HepG2 (cell line): ENCODE measurements around the gene CDK6. TPM values are rescaled to one million over a fixed set of nuclear protein-coding genes. Genes with fewer than 3 reads are reported as not detected.

ENCODE experiments used
- ATAC-seq: fragments of 200-7000 bp; cut with Tn5 transposase; 3 replicates; pipeline ENCODE4 v1.9.1; 2020; ENCODE audit warnings: mild to moderate bottlenecking, moderate library complexity
- BruUV-seq: library from RNA; stranded (reverse); fragments of 400-500 nt; replicated peaks from 2 replicates; lab custom pipeline; 2021; lab: Mats Ljungman, UMichigan
- CTCF ChIA-PET: fragments of 300-600 bp; formaldehyde crosslinking; extraction: SDS; loops from one replicate; lab custom pipeline; 2021; ENCODE audit warnings: low total read pairs, inconsistent platforms, low intra/inter-chr PET ratio; lab: Yijun Ruan, JAX
- POLR2A ChIA-PET: fragments of 350-600 bp; sonication (Branson Sonifier 250); formaldehyde crosslinking; loops from one replicate; lab custom pipeline; 2020; ENCODE audit warnings: antibody characterized with exemption, inconsistent platforms; lab: Yijun Ruan, JAX
- DNase-seq: peaks from one replicate; pipeline ENCODE4 v3.0.0-alpha.2; 2015; ENCODE audit warnings: low spot score
- FAIRE-seq: peaks from 3 replicates; lab custom pipeline; 2011; peaks lifted over from hg19 to GRCh38; lab: Jason Lieb, UNC
- H2AFZ ChIP-seq: one replicate; pipeline ENCODE4 v1.6.1; 2011; ENCODE audit warnings: low read length, inconsistent platforms
- H3K27ac ChIP-seq: fragments of 300-600 bp; 3 replicates; pipeline ENCODE4 v1.8.0; 2011; ENCODE audit warnings: mixed run types, mild to moderate bottlenecking, mixed read lengths, low read length, inconsistent platforms; ENCODE audit not compliant: insufficient read depth; ENCODE audit errors: extremely low read length
- H3K27me3 ChIP-seq, 2 experiments: fragments of 200-600 bp in 1 of 2; 2 replicates in 1 of 2; 3 replicates in 1 of 2; pipeline versions ENCODE4 v1.6.0 to v1.8.0; 2011; ENCODE audit warnings: low read length in 2 of 2, mild to moderate bottlenecking in 2 of 2, moderate library complexity in 2 of 2, inconsistent platforms in 1 of 2; ENCODE audit not compliant: insufficient read depth in 2 of 2, control insufficient read depth in 1 of 2
- H3K36me3 ChIP-seq, 2 experiments: fragments of 200-600 bp in 1 of 2; replicated peaks in 1 of 2; 2 replicates in 1 of 2; 3 replicates in 1 of 2; pipeline versions ENCODE4 v1.5.1 to v1.8.0; 2011; ENCODE audit warnings: low read length in 2 of 2, inconsistent platforms in 1 of 2; ENCODE audit not compliant: insufficient read depth in 2 of 2, control insufficient read depth in 1 of 2
- H3K4me1 ChIP-seq: 2 replicates; pipeline ENCODE4 v1.5.1; 2012; ENCODE audit warnings: low read length, inconsistent platforms; ENCODE audit not compliant: insufficient read depth
- H3K4me2 ChIP-seq: 2 replicates; pipeline ENCODE4 v1.6.0; 2011; ENCODE audit warnings: low read depth, low read length, inconsistent platforms
- H3K4me3 ChIP-seq, 3 experiments: fragments of 200-600 bp in 1 of 3; sonication (generic), shearing (Covaris generic) in 1 of 3; replicated peaks in 1 of 3; 2 replicates each; pipeline ENCODE4 v1.5.1; 2011 to 2016; ENCODE audit warnings: low read length in 3 of 3, inconsistent platforms in 2 of 3, low read depth in 2 of 3, mild to moderate bottlenecking in 2 of 3, control low read depth in 1 of 3, mixed read lengths in 1 of 3; ENCODE audit not compliant: insufficient read depth in 1 of 3
- H3K79me2 ChIP-seq: one replicate; pipeline ENCODE4 v1.6.1; 2011; ENCODE audit warnings: low read length, inconsistent platforms; ENCODE audit not compliant: insufficient read depth
- H3K9ac ChIP-seq: 2 replicates; pipeline ENCODE4 v1.6.0; 2011; ENCODE audit warnings: mild to moderate bottlenecking, low read depth, low read length, inconsistent platforms; ENCODE audit not compliant: insufficient read depth
- H3K9me3 ChIP-seq: 2 replicates; pipeline ENCODE4 v1.5.1; 2012; ENCODE audit warnings: mild to moderate bottlenecking, low read length
- H4K20me1 ChIP-seq: 2 replicates; pipeline ENCODE4 v1.6.0; 2011; ENCODE audit warnings: inconsistent platforms, mild to moderate bottlenecking, low read length, moderate library complexity; ENCODE audit not compliant: insufficient read depth
- CEBPB ChIP-seq: IDR thresholded peaks from 2 replicates; pipeline ENCODE4 v1.6.1; 2011; ENCODE audit warnings: low read depth, low read length, improper control_type of control experiment, borderline replicate concordance
- CEBPG ChIP-seq: IDR thresholded peaks from 2 replicates; pipeline ENCODE4 v1.6.1; 2016
- GATAD2A ChIP-seq: IDR thresholded peaks from 2 replicates; pipeline ENCODE4 v1.6.1; 2016
- SAP130 ChIP-seq: IDR thresholded peaks from 2 replicates; pipeline ENCODE4 v1.6.1; 2016; ENCODE audit warnings: low read depth
- ZNF33B ChIP-seq: sonication (generic); formaldehyde crosslinking; IDR thresholded peaks from 2 replicates; pipeline ENCODE4 v1.5.1; 2020; ENCODE audit warnings: mild to moderate bottlenecking, missing genetic modification reagents
- ZNF652 ChIP-seq: IDR thresholded peaks from 2 replicates; pipeline ENCODE4 v1.6.1; 2016; ENCODE audit warnings: low read depth, borderline replicate concordance
- in situ Hi-C: cut with HindIII; loops from 2 replicates; pipeline ENCODE4 v1.10.0; 2017; ENCODE audit warnings: low pct_unique_long_range_greater_than_20kb; ENCODE audit not compliant: extremely low pct_ligation_motif_present
- intact Hi-C: fragments of 100-400 bp; cut with micrococcal nuclease; formaldehyde crosslinking; loops from one replicate; pipeline ENCODE4 v1.10.0; 2022; ENCODE audit not compliant: unreplicated experiment
- polyA plus RNA-seq, 8 experiments: library from polyadenylated mRNA; depleted of rRNA in 3 of 8; stranded (reverse) in 7 of 8; unstranded in 1 of 8; fragments of >200 nt; fragmentation: Illumina TruSeq in 4 of 8; extraction: Trizol in 4 of 8; gene quantifications; 2 replicates each; pipeline versions ENCODE4 v1.2.1 to v1.2.3, GENCODE V29; 2011 to 2016; ENCODE audit warnings: low read depth in 4 of 8, missing spikeins in 1 of 8, mixed read lengths in 1 of 8; ENCODE audit not compliant: insufficient read depth in 1 of 8
- total RNA-seq, 5 experiments: library from RNA; depleted of rRNA; stranded (reverse); fragments of >200 nt; fragmentation: Illumina TruSeq; extraction: Trizol; gene quantifications; 2 replicates each; pipeline ENCODE4 v1.2.3, GENCODE V29; 2016; ENCODE audit warnings: low read depth in 1 of 5
- TF ChIP-seq, protein P1 (sequence below), 2 experiments: fragments of 450-650 bp in 1 of 2; sonication (generic) in 1 of 2; formaldehyde crosslinking; IDR thresholded peaks; 2 replicates each; pipeline versions ENCODE4 v1.5.0 to v1.8.0; 2020 to 2022; ENCODE audit warnings: mild to moderate bottlenecking in 1 of 2, missing genetic modification reagents in 1 of 2
- TF ChIP-seq, protein P2 (sequence below): IDR thresholded peaks from 2 replicates; pipeline ENCODE4 v1.6.1; 2012; ENCODE audit warnings: low read depth, low read length, improper control_type of control experiment

Gene CDK6
- total and polyA plus RNA-seq, 2 of the 13 experiments (the other 11 are each of a cell fraction or from before 2014, with no cell fraction given), result 34.6 to 90.8 TPM

DNA sequence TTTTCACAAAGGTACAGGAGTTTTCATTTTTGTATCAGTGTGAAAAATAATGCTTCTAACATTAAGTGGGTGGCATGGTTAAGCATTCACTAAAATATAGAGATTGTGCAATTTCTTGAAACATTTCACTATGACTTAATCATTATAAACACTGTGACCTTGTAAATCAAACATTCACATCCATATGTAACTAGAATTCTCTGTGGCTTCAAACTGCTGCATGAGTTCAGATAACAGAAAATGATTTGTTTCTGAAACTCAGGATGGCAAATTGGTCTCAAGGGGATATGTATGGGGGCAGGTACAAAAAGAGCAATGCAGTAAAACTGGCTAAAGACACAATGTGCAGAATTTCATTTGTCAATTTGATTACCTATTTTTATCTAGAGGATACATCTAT, 250.0 kb downstream of the CDK6 start:
- H3K27me3 ChIP-seq, result peaks cover under 1 to 7% of the 10 kb centered on the region in 2 experiments; a peak in 2 of 5 replicates
- ATAC-seq (no peak), FAIRE-seq (peak; percentile 39), DNase-seq (peak; percentile 49)
- in situ Hi-C loops, result no loop called here
- ChIA-PET CTCF (no interaction called here), POLR2A (no interaction called here)
- H4K20me1 ChIP-seq, result peaks cover 54% of the 10 kb centered on the region
- H3K27ac ChIP-seq, result peak overlapping the region; percentile 44
- no peaks in the 10 kb centered on the region for H3K9me3 ChIP-seq
- peak overlapping the region; percentile 53 for H3K4me2 ChIP-seq
- peak; percentile 82 for TF ChIP-seq CEBPG (CRISPR knock-in tag)
- TF ChIP-seq, protein P1, sequence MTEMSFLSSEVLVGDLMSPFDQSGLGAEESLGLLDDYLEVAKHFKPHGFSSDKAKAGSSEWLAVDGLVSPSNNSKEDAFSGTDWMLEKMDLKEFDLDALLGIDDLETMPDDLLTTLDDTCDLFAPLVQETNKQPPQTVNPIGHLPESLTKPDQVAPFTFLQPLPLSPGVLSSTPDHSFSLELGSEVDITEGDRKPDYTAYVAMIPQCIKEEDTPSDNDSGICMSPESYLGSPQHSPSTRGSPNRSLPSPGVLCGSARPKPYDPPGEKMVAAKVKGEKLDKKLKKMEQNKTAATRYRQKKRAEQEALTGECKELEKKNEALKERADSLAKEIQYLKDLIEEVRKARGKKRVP (CRISPR knock-in tag; IDR thresholded peaks at IDR 0.05), result peak in 1 of 2 experiments; percentile 84; a peak in 2 of 4 replicates
- TF ChIP-seq ZNF652 (CRISPR knock-in tag), result no peak
- TF ChIP-seq GATAD2A, result 0 out of 2 replicates have a peak, but pooled peaks have one; percentile 29
- TF ChIP-seq, protein P2, sequence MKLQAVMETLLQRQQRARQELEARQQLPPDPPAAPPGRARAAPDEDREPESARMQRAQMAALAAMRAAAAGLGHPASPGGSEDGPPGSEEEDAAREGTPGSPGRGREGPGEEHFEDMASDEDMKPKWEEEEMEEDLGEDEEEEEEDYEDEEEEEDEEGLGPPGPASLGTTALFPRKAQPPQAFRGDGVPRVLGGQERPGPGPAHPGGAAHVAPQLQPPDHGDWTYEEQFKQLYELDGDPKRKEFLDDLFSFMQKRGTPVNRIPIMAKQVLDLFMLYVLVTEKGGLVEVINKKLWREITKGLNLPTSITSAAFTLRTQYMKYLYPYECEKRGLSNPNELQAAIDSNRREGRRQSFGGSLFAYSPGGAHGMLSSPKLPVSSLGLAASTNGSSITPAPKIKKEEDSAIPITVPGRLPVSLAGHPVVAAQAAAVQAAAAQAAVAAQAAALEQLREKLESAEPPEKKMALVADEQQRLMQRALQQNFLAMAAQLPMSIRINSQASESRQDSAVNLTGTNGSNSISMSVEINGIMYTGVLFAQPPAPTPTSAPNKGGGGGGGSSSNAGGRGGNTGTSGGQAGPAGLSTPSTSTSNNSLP, result peak; percentile 80
- TF ChIP-seq CEBPB, result peak; percentile 96
- TF ChIP-seq SAP130, result peak; percentile 38; the same call in 1 of the 2 replicates
- TF ChIP-seq ZNF33B, result no peak
- H3K4me1 ChIP-seq, result peaks cover 53% of the 10 kb centered on the region
- no TSS peak for BruUV-seq
- intact Hi-C loops, result loop anchor here (1.0 kb wide), 1 partner anchor 82 kb away; no protein-coding TSS in a partner anchor
- peaks cover 81% of the 10 kb centered on the region for H3K79me2 ChIP-seq
- no peak overlapping the region for H2AFZ ChIP-seq
- peak overlapping the region in 1 of 3 experiments; percentile 18; a peak in 2 of 6 replicates for H3K4me3 ChIP-seq
- no peak overlapping the region for H3K9ac ChIP-seq
- peaks cover 0 to under 1% of the 10 kb centered on the region in 2 experiments; a peak in 2 of 5 replicates for H3K36me3 ChIP-seq
